Gastroesophageal sphincter (tissue), 4 donors: ENCODE data around the gene CHST8. TPM values are rescaled to one million over a fixed set of nuclear protein-coding genes. Genes with fewer than 3 reads are reported as not detected.

ENCODE experiments used
- ATAC-seq: fragments of 150-250 bp; one replicate; pipeline ENCODE4 v1.9.1; 2016; ENCODE audit warnings: mild to moderate bottlenecking, moderate library complexity
- H3K27ac ChIP-seq, 4 donors: fragments of 200-600 bp; sonication (generic) in 3 of 4; 1 replicate in 3 of 4; 2 replicates in 1 of 4; pipeline ENCODE4 v1.5.1; 2016 to 2019
- H3K27me3 ChIP-seq: fragments of 200-600 bp; sonication (generic); one replicate; pipeline ENCODE4 v1.5.1; 2019
- H3K36me3 ChIP-seq, 2 donors: fragments of 200-600 bp; sonication (generic); one replicate each; pipeline ENCODE4 v1.5.1; 2019; ENCODE audit warnings: control low read depth in 1 of 2
- H3K4me1 ChIP-seq, 3 donors: fragments of 200-600 bp; sonication (generic); 1 replicate in 2 of 3; 2 replicates in 1 of 3; pipeline ENCODE4 v1.5.1; 2016 to 2019; ENCODE audit warnings: control low read depth in 2 of 3
- H3K4me3 ChIP-seq, 2 donors: fragments of 200-600 bp; sonication (generic); one replicate each; pipeline ENCODE4 v1.5.1; 2019; ENCODE audit warnings: mild to moderate bottlenecking in 1 of 2, moderate library complexity in 1 of 2
- H3K9me3 ChIP-seq, 3 donors: fragments of 200-600 bp; sonication (generic); one replicate each; pipeline ENCODE4 v1.5.1; 2017 to 2019; ENCODE audit warnings: control low read depth in 2 of 3
- EP300 ChIP-seq: sonication (generic); formaldehyde crosslinking; IDR thresholded peaks from one replicate; pipeline ENCODE4 v1.6.1; 2017; ENCODE audit warnings: antibody characterized with exemption, mild to moderate bottlenecking
- POLR2A ChIP-seq, 2 donors: fragments of 450-650 bp; IDR thresholded peaks; one replicate each; pipeline ENCODE4 v1.6.1; 2017; ENCODE audit warnings: antibody characterized with exemption in 2 of 2, mild to moderate bottlenecking in 2 of 2, moderate library complexity in 1 of 2
- POLR2AphosphoS5 ChIP-seq: sonication (generic); formaldehyde crosslinking; IDR thresholded peaks from one replicate; pipeline ENCODE4 v1.6.1; 2017; ENCODE audit warnings: antibody characterized with exemption
- WGBS, 2 donors: methylation state at CpG; one replicate each; pipeline ENCODE4 v1.1.5; 2018; ENCODE audit warnings: low coverage in 1 of 2; 5-methylcytosine and 5-hydroxymethylcytosine counted together
- total RNA-seq, 4 donors: library from RNA; depleted of rRNA; stranded (reverse); fragments of >200 nt; gene quantifications; one replicate each; pipeline ENCODE4 v1.1.0, GENCODE V29; 2016
- TF ChIP-seq, protein P1 (sequence below), 4 experiments: fragments of 200-600 bp in 2 of 4; fragments of 450-650 bp in 2 of 4; sonication (generic) in 1 of 4; IDR thresholded peaks; one replicate each; pipeline ENCODE4 v1.5.1; 2017 to 2019; ENCODE audit warnings: antibody characterized with exemption in 4 of 4, mild to moderate bottlenecking in 2 of 4, moderate library complexity in 2 of 4

The CHST8 gene
- total RNA-seq, 4 donors from 2014 or later = 0.16 to 0.66 (median 0.54) TPM; not detected in 1

DNA sequence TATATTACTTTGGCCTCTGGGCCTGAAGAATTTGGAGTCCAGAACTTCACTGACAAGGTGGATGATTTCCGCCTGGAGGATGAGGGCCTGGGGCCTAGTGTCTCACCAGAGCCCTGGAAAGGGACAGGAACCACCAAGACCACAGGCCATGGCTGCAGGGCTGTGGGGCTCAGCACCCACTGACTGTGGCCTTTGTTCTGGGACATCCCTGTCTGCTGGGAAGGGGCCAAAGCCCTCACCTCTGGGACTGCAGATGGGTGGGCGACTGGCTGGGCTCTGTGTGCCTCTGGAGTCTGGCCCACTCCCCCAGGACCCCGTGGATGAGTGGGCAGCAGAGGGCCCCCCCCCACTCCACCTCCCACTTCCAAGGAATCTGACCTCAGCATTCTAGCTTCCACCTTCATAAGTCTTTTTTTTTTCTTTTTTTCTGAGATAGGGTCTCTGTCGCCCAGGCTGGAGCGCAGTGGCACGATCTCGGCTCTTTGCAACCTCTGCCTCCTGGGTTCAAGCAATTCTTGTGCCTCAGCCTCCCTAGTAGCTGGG is 20.3 kb downstream of the CHST8 start:
- no peak for ATAC-seq
- no peaks in the 10 kb centered on the region for H3K36me3 ChIP-seq
- H3K27me3 ChIP-seq = peaks cover 72% of the 10 kb centered on the region
- TF ChIP-seq POLR2AphosphoS5 (no peak), POLR2A (IDR thresholded peaks at IDR 0.05) (no peak)
- no peaks in the 10 kb centered on the region for H3K9me3 ChIP-seq
- H3K4me1 ChIP-seq = no peaks in the 10 kb centered on the region
- no peak overlapping the region for H3K27ac ChIP-seq
- 85% methylated on average over 6 of the region's 7 CpGs; no CpG with 5 or more reads in 1 of the 2 donors for WGBS, 2 donors
- H3K4me3 ChIP-seq = no peak overlapping the region

DNA sequence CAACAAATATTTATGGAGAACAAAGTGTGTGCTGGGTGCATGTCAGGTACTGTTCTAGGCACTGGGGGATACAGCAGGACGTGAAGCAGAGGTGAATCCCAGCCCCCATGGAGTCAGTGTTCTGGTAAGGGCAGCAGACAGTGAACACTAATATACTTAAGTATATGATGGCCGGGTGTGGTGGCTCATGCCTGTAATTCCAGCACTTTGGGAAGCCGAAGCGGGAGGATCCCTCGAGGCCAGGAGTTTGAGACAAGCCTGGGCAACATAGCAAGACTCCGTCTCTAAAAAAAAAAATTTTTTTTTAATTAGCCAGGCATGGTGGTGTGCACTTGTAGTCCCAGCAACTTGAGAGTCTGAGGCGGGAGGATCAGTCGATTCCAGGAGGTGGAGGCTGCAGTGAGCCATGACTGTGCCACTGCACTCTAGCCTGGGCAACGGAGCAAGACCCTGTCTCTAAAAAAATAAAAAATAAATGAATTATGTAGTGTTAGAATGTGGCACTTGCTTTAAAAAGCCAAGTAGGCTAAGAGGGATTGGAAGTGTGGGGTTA is 22.6 kb downstream of the CHST8 start:
- no peaks in the 10 kb centered on the region for H3K4me1 ChIP-seq
- TF ChIP-seq POLR2AphosphoS5 (no peak), EP300 (no peak), POLR2A (IDR thresholded peaks at IDR 0.05) (no peak)
- TF ChIP-seq, protein P1, sequence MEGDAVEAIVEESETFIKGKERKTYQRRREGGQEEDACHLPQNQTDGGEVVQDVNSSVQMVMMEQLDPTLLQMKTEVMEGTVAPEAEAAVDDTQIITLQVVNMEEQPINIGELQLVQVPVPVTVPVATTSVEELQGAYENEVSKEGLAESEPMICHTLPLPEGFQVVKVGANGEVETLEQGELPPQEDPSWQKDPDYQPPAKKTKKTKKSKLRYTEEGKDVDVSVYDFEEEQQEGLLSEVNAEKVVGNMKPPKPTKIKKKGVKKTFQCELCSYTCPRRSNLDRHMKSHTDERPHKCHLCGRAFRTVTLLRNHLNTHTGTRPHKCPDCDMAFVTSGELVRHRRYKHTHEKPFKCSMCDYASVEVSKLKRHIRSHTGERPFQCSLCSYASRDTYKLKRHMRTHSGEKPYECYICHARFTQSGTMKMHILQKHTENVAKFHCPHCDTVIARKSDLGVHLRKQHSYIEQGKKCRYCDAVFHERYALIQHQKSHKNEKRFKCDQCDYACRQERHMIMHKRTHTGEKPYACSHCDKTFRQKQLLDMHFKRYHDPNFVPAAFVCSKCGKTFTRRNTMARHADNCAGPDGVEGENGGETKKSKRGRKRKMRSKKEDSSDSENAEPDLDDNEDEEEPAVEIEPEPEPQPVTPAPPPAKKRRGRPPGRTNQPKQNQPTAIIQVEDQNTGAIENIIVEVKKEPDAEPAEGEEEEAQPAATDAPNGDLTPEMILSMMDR (IDR thresholded peaks at IDR 0.05) = no peak
- peaks cover 54% of the 10 kb centered on the region for H3K27me3 ChIP-seq
- no peaks in the 10 kb centered on the region for H3K9me3 ChIP-seq
- 77 to 88% methylated on average over 3 to 8 of the region's 9 CpGs for WGBS, 2 donors
- H3K27ac ChIP-seq = no peak overlapping the region
- ATAC-seq = no peak
- no peaks in the 10 kb centered on the region for H3K36me3 ChIP-seq
- H3K4me3 ChIP-seq = no peak overlapping the region

DNA sequence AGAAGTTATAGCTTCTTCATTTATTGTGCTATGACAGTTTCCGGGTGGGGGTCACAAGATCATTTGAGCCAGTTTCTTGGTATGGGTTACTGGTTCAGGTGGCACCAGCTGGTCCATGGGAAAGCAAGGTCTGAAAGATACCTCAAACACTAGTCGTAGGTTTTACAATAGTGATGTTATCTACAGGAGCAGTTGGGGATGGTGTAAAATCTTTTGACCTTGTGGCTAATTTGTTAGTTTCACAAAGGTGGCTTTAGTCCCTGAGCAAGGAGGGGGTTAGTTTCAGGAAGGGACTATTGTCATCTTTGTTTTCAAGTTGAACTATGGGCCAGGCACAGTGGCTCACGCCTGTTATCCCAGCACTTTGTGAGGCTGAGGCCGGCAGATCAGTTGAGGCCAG is 24.6 kb downstream of the CHST8 start:
- 89 to 93% methylated on average over 4 of the region's 4 CpGs for WGBS, 2 donors
- TF ChIP-seq POLR2A (IDR thresholded peaks at IDR 0.05) = no peak
- no peak for TF ChIP-seq POLR2AphosphoS5
- TF ChIP-seq, protein P1 (IDR thresholded peaks at IDR 0.05) = no peak
- TF ChIP-seq EP300 = no peak
- Histone ChIP-seq H3K36me3 (no peaks in the 10 kb centered on the region), H3K27ac (no peak overlapping the region), H3K9me3 (no peaks in the 10 kb centered on the region), H3K27me3 (peaks cover 36% of the 10 kb centered on the region), H3K4me3 (no peak overlapping the region), H3K4me1 (no peaks in the 10 kb centered on the region)
- no peak for ATAC-seq

DNA sequence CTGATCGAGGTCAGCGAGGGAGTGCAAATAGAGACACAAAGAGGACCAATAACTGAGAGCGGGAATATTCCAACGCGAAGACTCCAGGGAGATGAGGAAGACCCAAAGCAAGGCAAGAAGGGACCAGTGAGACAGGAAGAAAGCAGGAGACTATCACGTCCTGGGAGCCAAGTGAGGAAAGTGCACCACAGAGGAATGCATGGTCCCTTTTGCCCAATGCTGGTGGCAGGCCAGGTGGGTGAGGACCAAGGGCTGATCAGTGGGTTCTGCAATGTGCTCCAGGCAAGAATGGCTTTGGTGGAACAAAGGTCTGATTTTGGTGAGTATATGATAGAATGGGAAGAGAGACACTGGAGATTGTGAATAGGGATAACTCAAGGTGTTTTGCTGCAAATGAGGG is 25.4 kb downstream of the CHST8 start:
- no peaks in the 10 kb centered on the region for H3K9me3 ChIP-seq
- no peak for ATAC-seq
- H3K27ac ChIP-seq = no peak overlapping the region
- no peaks in the 10 kb centered on the region for H3K4me1 ChIP-seq
- H3K36me3 ChIP-seq = no peaks in the 10 kb centered on the region
- TF ChIP-seq EP300 (no peak), POLR2AphosphoS5 (no peak), POLR2A (IDR thresholded peaks at IDR 0.05) (no peak)
- TF ChIP-seq, protein P1 (IDR thresholded peaks at IDR 0.05) = no peak
- no peak overlapping the region for H3K4me3 ChIP-seq
- H3K27me3 ChIP-seq = peaks cover 27% of the 10 kb centered on the region
- 65 to 75% methylated on average over 4 to 6 of the region's 6 CpGs for WGBS, 2 donors

DNA sequence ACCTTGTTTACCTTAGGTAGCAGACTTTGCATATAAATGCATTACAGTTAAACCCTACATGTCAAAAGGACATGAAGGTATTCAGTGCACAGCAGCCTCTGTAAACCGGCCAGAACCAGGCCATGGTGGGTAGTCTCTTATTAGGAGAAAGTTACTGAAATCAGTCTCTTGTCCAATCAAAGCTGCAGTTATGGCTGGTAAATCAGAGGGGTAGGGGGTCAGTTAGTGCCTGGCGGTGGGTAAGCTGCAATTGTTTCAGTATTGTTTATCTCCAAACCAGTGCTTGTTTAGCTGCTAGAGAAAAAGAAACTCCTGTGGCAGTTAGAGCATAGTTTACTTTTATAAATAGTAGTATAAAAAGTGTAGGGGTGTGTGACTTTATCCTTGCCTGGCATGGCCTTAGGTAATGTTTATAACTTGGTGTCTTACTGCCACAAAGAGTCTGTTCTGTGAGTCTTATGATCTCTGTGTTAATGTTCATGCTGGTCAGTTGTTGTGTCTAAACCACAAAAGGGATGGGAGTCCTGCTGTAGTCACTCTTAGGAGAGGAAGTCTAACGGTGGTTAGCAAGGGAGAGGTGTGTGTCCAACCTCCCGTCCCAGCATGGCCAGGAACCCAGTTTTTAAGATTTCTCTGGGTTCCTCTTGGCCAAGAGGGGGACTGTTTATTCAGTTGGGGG is 28.0 kb downstream of the CHST8 start:
- Histone ChIP-seq H3K27ac (no peak overlapping the region), H3K27me3 (peaks cover 25% of the 10 kb centered on the region), H3K9me3 (peaks cover 0 to 4% (median 0%) of the 10 kb centered on the region in 3 donors), H3K36me3 (no peaks in the 10 kb centered on the region), H3K4me1 (no peaks in the 10 kb centered on the region), H3K4me3 (no peak overlapping the region)
- TF ChIP-seq EP300 (no peak), POLR2AphosphoS5 (no peak), POLR2A (IDR thresholded peaks at IDR 0.05) (no peak)
- TF ChIP-seq, protein P1 (IDR thresholded peaks at IDR 0.05) = no peak
- WGBS, 2 donors = 28 to 31% methylated on average over 4 of the region's 4 CpGs
- no peak for ATAC-seq
